GM19351 (cell line): Measurements from ENCODE around the gene ANXA8.
"Not testable (repeated sequence)": the region's sequence is repeated elsewhere in the genome, so short reads cannot be mapped to it uniquely, and the experiment has no call there.

ENCODE experiments used
- ATAC-seq: cut with Tn5 transposase; IDR thresholded peaks from one replicate; pipeline ENCODE4 v1.9.1; 2021; ENCODE audit warnings: mild to moderate bottlenecking, moderate library complexity; ENCODE audit not compliant: unreplicated experiment

Gene ANXA8

DNA sequence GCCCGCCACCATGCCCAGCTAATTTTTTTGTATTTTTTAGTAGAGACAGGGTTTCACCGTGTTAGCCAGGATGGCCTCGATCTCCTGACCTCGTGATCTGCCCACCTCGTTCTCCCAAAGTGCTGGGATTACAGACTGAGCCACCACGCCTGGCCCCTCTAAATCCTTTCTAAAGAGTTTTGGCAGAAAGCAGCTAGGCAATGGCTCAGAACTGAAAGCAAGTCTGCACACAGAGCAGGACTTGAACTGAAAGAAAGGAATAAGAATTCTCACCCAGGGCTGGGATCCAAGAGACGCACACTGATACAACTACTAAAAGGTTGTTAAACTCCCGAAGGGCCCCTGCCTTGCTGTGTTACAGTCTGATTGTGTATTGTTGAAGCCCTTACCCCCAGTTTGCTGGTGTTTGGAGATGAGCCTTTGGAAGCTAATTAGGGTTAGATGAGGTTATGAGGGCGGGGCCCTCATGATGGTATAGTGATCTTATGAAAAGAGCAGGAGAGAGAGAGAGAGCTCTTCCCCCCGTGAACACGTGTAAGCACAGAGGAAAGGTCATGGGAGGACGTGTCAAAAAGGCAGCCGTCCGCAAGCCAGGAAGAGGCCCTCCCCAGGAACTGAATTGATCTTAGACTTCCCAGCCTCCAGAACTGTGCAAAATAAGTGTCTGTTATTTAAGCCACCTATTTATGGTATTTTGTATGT, 18.5 kb downstream of the ANXA8 start:
- ATAC-seq, result not testable (repeated sequence)

DNA sequence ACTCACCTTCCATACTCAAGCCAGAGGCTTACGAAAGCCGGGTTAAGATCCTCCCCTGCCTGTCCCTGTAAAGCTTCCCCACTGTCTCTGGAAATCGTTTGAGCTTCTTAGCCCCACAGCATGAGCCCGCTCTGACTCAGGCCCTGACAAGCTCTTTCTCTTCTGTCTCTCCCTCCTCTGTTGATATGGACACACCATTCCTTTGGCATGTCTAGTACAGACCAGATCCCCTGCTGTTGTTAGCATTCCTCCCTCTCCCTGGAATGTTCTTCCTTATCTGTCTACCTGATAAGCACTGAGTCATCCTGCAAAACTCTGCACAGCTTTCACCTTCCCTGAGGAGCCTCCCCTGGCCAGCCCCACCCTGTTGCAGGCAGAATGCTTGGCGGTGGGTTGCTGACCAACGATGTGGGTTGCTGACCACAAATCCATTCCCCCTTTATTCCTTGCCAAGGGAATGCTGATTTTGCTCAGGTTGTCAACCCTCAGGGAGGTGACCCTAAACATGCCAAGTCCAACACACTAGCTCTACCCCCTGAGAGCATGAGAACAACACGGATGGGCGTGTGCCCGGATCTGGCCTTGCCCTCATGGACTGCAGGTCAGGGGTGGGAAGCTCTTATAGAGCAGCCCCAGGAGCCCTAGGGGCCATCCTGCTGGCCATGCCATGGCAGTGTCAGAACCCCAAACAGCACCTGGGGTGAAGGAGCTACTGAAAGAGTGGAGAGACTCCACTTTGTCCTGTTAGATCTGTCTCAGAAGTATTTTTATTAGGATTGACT, 21.1 kb downstream of the ANXA8 start:
- ATAC-seq, result not testable (repeated sequence)

DNA sequence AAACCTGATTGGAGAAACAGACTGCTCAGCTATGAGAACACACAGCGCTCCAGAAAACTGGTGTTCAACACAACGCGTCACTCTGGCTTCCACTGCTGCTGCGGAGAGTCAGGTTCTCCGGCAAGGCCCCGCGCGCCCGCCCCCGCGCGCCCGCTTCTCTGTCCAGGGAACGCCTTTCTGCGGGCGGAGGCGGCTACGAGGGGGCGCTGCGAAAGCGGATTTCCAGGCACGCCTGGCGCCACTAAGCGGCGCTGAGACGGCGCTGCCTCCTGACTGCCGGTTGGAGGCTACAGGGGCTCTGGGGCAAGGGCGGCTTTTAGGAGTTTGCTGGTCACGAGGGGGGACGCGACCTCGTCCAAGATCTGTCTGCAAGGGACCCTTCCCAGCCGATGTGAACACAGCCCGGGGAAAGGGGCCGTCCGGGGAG, 22.6 kb downstream of the ANXA8 start:
- ATAC-seq, result peak; percentile 76

DNA sequence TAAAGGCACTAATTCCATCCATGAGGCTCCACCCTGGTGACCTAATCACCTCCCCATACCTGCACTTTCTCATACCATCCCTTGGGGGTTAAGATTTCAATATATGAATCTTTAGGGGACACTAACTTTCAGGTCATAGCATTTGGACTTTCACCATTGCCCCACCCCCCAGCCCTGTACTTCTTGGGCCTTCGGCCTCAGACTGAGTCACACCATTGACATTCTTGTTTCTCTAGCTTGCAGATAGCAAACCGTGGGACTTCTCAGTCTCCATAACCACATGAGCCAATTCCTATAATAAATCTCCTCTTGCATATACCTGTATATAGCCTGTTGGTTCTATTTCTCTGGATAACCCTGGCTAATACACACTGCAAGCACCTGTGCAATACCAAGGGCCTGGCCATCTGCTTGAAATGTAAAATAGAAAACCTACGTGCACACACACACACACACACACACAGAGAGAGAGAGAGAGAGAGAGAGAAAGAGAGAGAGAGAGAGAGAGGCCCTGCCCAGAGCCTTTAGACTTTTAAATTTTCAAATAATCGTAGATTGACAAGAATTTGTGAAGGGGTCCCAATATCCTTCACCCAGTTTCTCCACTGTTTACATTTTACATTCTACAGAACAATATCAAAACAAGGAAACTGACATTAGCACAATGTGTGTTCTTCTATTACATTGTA, 25.3 kb downstream of the ANXA8 start:
- no peak for ATAC-seq

DNA sequence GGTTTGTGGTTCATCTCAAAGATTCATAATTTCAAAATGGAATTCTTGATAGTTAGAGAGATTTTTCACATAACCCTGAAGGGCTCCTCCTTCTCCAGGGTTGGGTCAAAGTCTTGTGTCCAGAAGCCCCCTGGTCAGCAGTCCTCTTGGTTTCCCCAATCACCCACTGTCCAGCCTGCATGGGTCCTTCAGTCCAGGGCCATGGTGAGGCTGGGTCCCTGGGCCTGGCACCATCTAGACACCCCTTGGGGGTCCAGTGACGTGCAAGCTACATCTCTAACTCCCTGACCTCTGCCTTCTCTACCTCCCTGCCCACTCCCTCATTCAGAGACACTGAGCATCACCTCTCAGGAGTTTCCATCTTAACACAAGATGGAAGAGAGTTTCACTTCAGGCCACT, 26.1 kb downstream of the ANXA8 start:
- ATAC-seq, result no peak

DNA sequence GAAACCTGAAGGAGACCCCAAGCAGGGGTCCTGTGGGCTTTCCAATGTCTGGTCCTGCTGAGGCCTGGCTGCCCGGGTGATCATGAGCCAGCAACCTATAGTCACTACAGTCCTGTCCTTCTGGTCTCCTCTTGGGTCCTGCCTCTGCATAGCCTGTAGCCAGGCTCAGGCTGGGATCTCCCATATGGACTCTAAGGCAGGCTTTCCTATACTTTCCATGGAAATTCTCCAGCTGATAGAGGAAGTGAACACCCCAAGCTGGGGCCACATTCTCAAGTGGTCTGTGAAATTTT, 26.4 kb downstream of the ANXA8 start:
- no peak for ATAC-seq

DNA sequence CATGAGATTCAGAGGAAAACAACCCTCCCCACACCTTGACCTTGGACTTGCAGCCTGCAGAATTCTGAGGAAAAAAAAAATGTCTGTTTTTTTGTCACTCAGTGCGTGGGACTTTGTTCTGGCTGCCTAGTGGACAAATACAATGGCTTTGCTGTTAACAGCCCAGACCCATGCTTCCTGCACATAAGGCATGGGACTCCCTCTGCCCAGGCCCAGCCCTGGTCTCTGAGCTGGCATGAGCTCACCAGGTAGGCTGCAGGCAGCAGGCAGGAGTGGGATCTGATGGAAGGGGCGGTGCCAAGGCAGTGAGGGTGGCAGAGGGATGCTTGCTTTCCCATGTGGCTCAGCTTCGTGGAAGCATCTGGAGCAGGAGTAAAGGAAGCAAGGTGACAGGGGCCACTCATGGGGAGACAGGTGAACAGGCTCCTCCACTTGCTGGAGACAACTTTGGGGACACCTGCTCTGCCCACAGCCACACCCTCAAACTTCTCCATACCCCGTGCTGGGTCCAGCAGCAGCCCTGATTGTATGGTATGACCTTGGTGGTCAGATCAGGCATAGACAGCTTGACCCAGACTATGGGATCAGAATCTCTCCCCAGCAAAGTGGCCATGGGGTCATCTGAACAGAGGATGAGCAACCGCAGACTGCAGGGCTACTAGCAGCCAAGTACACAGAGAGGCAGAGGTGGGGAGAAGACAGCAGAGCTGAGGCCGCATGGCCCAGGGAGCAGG, 27.0 kb downstream of the ANXA8 start:
- ATAC-seq, result no peak

DNA sequence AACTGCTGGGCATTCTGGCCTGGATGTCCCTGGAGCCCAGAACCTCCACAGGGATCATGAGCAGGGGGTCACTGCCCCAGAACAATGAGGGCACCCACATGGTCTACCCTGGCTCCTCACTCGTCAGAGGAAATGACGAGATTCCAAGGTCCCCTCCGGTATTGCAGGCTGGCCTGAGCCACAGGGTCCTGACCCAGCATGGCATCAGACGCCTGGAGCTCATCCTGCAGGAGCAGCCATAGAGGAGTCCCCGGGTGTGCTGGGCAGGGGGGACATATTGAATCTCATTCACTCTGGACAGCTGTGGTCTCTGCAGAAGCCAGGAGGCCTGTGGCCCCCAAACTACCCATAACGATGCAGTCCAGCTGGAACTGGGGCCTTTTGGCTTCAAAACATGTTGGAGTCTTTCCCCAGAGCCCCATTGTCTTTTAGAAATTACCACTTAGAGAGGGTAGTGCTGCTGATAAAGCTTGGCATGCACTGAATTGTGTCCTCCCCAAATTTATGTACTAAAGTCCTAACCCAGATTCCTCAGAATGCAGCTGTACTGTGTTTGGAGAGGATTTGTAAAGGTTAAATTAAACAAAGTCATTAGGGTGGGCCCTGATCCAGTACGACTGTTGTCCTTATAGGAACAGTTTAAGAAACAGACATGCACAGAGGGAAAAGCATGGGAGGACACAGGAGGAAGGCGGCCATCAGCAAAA, 27.7 kb downstream of the ANXA8 start:
- ATAC-seq, result no peak

DNA sequence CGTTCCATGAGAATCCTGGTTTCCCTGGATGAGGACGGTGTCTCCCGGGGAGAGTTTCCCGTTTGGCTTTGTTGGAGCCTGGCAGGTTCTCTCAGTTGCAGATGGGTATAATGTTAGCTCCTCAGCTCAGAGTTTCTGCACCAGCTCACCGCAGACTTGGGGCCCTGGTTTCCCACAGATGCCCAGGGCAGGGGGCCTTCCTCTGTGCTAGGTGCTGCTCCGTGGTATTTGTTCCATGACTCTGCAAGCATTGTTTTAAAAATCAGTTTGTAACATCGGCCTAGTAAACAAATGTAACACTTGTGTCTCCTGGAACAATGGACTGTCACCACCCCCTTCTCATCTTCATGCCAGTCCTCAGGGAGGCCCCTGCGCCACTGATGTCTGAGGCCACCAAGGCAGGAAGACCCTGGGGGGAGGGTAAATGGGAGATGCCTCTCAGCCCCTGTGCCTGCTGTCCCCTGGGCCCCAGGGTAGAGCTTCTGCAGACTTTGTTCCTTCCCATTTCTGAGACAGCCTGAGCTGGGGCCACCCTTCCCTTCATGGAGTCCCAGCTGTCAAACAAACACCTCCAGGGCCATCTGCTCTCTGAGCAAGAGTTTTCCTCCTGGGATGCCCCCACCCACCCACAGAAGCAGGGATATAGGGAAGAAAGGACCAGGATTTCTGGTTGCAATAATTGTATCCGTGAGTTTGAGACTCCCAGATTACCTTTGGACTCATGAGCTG, 28.4 kb downstream of the ANXA8 start:
- ATAC-seq, result not testable (repeated sequence)

DNA sequence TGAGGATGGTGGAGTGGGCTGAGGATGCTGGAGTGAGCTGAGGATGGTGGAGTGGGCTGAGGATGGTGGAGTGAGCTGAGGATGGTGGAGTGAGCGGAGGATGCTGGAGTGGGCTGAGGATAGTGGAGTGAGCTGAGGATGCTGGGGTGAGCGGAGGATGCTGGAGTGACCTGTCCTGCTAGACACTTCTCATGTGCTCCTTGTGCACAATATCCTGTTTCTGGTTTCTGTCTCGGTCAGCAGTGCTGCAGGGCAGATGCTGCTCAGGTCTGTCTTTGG, 29.2 kb downstream of the ANXA8 start:
- ATAC-seq, result no peak

DNA sequence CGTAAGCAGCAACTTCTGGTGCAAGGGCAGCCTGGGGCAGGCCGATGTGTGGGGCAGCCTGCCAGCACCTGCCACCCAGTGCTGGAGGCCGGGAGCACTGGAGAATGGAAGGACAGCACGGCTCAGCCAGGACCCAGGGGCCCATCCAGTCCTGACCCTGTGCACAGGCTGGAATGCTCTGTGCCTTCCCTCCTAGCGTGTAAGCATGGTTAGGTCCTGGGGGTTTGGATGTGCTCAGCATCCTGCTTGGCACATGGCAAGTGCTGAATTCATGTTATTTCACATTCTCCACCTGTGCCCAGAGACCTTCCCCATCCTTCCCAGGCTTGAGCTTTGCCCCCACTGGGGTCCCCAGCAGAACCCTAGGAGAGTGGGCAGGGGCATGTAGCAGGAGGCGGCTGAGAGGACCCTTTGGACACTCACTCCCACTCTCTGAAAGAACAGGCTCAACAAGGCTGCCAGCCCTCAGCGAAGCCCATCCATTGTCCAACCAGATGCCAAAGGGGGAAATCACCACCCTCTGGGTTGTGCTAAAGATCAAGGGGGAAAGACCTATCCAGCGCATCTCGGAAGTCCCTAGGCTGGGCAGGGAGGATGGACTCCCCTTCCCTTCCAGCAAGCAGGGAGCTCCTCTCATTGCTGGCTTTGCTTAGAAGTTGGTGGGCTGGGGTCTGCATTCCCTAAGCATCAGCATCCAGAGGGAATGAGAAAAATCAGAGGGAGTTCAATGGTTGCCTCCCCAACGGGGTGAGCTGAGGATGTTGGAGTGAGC, 29.7 kb downstream of the ANXA8 start:
- ATAC-seq, result no peak

DNA sequence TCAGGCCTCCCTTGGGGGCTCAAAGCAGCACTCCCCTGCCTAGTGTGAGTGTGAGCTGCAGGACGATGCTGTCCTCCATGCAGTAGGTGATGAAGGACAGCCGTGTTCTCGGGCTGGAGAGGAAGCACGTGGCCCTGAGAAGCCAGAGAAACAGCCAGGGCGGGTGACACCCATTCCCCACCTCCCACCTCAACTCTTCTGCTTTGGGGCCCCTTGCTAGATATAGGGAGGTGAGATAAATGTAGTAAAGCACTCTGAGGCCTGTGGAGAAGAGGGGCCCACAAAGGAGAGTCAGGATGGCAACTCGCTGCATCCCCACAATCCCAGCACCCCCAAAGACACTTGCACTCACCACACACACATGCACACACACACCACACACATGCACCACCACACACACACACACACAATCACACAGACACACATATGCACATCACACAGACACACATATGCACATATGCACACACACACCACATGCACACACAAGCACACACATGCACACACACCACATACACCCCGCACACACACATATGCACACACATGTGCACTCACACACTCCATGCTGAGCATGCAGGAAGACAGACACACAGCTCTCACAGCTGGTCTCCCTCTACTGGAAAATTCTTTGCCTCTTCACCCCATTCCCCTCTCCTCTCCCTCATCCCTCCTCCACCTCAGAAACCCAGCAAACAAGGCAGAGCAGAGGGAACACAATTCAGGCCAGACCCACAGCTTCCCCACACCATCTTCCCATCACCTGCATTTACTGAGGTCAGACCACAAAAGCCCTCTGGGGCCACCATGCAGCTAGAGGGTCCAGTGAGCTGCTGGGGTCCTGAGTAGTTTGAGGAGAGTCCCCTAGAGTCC, 30.5 kb downstream of the ANXA8 start:
- ATAC-seq, result no peak

DNA sequence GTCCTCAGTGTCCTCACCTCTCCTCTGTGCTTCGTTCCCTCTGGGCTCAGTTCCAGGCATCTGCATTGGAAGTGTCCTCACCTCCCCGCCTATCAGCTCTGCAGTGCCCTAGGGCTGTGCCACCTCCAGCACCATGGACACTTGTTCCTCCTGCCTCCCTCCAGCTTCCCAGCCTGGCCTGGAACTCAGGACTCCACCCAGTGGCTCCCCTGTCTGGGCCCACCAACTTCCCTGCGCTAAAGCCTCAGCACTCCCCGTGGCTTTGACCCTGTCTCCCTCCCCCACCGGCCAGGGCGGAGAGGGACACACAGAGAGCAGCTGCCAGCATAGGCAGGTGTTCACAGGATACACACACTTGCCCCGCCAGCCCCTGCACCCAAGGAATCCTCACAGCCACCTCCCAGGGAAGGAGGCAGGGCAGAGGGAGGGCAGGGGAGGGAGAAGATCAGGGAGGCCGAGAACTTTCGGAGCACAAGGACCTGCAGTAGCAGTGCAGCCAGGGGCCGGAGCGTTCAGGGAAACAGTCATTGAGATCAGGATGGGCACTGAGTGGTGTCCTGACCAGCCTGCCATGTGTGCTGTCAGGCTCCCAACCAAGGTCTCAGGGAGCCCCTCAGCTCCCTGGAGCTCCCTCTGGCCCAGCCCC, 31.3 kb downstream of the ANXA8 start:
- ATAC-seq, result no peak

DNA sequence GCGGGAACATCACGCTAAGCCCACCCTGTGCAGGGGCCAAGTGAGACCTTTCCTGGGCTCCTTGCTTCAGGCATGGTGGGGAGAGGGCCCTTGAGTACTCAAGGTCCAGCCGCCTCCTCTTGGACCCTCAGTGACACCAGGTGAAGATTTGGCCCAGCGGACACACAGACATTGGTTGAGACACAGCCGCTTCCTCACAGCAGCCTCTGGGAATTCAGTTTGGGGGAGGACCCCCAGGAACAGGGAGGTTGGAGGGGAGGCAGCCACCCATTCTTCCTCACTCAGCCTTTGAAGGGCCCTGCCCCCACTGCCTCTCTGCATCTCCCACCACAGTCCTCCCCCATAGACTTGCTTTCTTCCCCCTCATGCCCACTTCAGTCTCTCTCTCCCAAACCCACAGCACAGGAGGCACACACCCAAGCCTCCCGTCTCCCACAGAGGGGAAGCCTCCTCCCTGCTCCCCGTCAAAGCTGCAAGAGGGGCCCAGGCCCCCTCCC, 31.9 kb downstream of the ANXA8 start:
- no peak for ATAC-seq

DNA sequence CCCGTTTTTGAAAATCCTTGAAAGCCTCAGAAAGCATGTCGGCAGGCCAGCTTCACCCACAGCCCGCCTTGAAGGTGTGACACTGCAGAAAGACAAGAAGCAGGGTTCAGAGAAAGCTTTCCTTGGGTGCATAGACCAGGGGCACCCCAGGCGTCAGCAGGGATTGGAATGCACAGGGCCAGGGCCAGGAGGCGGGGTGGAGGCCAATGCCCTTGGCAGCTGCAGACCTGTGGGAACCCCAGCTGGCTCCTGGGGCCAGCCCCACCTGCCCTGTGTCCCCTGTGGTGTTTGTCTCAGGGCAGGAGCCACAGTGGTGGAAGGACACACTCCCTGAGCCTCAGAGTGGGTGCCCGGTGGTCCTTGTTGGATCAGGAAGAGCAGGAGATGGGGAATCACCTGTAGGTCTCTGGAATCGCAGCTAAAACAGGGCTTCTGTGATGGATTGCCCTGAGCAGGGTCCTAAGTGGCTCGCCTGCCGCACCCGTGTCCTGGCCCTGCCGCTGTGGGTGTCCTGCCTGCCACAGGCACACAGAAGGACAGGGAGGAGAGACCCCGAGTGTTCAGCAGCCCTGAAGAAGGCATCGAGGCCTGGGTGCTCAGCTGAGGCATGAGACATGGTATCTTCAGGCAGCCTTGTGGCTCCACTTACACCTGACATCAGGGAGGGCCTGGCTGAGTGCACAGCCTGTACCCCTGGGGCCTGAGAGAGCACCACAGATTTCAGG, 32.5 kb downstream of the ANXA8 start:
- ATAC-seq, result no peak

DNA sequence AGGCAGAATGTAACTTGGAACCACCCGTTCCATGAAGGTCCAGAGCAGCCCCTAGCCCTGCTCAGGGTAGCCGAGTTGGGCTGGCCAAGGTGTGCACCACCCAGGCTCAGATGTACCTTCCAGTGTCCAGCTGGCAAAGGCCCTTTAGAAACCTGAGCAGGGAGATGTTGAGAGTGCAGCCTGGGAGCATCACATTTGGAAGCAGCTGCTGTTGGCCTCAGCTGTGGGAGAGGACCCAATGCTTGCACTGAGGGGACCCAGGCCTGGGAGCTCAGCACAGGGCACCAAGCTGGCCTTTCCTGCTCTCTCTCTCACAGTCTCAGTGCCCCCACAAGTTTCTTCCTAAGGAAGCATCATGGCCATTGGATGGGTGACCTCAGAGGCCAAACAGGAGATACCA, 33.5 kb downstream of the ANXA8 start:
- ATAC-seq, result no peak

DNA sequence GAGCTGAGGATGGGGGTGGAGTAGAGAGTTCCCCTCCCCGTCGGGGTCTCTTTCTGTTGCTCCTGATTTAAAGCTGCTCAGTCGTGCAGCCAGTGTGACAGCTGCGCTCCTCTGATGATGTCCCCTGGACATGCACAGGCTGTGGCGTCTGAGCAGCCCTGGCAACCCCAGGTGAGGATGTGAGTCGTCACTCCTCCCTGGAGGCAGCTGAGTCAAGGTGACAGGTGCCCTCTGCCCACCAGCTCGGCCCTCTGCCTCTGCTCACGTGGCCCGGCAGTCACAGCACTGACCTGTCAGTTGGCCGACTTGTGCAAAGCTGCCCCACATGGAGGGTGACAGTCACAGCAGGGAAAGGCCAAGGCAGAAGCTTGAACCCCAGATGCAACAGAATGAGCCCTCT, 33.9 kb downstream of the ANXA8 start:
- no peak for ATAC-seq
